HG03108 (cell line): ENCODE results near the gene PRSS8.

Experiments used
- ATAC-seq: cut with Tn5 transposase; IDR thresholded peaks from one replicate; pipeline ENCODE4 v1.9.1; 2021; ENCODE audit warnings: moderate library complexity; ENCODE audit not compliant: unreplicated experiment

Gene PRSS8

DNA sequence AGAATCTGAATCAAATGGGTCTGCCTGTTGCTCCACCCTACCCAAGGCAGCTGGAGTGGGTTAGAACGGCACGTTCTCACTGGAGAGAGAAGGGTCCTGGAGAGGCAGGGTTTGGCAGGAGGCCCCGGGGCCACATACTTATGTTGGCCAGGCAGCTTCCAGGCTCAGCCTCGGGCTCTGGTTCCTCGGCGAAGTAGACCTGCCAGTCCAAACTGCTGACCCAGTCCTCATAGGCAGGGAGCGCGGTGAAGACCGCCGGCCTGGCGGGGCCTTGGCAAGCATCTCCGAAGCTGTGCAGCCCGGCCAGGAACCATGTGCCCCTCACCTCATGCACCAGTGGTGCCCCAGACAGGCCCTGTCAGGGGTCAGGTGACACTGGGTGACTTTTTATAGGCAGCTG lies 51.5 kb downstream of the PRSS8 start:
- ATAC-seq, result no peak

DNA sequence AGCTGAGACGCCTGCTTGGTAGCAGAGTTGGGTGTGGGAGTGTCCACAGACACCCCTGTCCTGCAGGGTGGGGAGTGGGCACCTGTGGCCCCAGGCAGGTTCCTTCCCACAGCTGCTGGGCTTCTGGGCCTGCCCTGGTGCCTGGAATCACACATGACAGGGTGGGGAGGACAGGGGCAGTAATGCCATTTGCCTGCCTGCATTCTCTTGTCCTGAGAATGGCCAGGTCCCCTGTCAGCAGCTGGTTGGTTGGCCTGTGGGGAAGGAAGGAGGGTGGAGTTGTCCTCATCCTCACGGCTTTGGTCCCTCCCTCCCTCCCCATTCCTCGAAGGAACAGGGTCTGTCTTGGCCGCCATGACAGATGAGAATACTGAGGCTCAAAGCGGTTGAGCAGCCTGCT lies 52.0 kb downstream of the PRSS8 start:
- no peak for ATAC-seq

DNA sequence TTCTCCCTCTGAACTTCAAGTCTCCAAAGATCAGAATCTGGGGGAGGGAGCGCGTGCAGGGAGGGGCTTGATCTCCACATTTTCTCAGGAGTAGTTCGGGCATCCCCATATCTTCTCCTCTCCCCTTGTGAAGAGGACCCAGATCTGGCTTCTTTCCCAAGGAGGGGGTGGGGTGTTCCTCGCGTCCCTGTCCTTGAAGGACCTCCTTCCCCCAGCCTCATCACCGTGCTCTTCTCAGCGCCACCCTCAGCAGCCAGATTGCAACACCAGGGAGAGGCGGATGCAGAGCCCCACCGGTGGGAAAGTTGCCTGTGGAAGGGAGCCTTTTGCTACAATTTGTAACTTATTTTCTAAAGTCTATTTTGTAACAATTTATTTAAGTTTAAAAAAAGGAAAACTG lies 52.4 kb downstream of the PRSS8 start:
- no peak for ATAC-seq

DNA sequence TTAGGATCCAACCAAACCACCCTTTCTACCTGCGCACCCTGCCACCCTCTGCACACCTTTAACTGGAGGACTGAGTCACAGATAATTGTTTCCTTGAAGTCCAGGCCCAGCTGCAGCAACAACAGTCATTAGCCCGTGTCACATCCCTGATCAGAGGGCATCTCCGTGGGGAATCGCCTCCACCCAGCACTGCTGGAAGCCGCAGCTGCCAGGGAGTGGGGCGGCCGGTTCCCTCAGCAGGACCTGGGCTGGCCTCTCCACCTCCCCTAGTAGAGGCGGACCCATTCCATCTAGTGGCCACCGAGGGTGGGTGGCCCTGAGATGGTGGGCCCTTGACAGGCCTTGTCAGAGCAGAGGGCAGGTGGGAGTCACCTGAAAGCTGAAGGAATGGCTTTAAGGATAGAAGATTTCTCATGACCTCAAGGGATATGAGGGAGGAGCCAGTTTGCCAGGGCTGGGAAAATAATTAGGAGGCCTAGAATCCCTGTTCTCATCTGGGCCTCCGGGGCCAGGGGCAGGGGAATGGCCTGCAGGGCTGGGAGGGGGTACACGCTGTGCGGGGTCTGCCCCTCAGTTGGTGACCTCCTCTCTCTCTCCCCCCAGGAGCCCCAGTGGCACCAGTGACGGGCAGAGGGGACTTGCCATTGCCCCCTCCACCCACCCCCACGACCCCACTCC lies 53.0 kb downstream of the PRSS8 start:
- no peak for ATAC-seq
